Astrocyte (in vitro differentiated cells and primary cell): ENCODE results near the gene BCAS2.

Source experiments
- CTCF ChIP-seq: IDR thresholded peaks from 2 replicates; pipeline ENCODE4 v1.5.1; 2011; ENCODE audit warnings: low read depth, mild to moderate bottlenecking, inconsistent platforms, low read length, moderate library complexity; ENCODE audit not compliant: insufficient read depth
- EZH2 ChIP-seq: IDR thresholded peaks from 2 replicates; pipeline ENCODE4 v1.6.1; 2012; ENCODE audit warnings: mild to moderate bottlenecking, low read length, inconsistent platforms; ENCODE audit not compliant: insufficient read depth

- TF ChIP-seq CTCF, result no peak
- no peak for TF ChIP-seq EZH2
These were observed 16.5 kb upstream of the BCAS2 start for GRCh38 chr1:114597949-114598348.
